GM19467 (cell line): ENCODE measurements around the gene RCOR1.

ENCODE experiments used
- ATAC-seq: cut with Tn5 transposase; IDR thresholded peaks from one replicate; pipeline ENCODE4 v1.9.1; 2021; ENCODE audit warnings: mild to moderate bottlenecking, moderate library complexity; ENCODE audit not compliant: unreplicated experiment

Gene RCOR1

GRCh38 chr14:102668291-102668873, 75.9 kb downstream of the RCOR1 start:
- ATAC-seq: no peak

- ATAC-seq: no peak
Measured at GRCh38 chr14:102671410-102671809, 79.0 kb downstream of the RCOR1 start.

GRCh38 chr14:102672410-102672960, 80.0 kb downstream of the RCOR1 start:
- ATAC-seq: no peak

GRCh38 chr14:102675396-102675795, 82.9 kb downstream of the RCOR1 start:
- ATAC-seq: no peak

- no peak for ATAC-seq
Measured at GRCh38 chr14:102678394-102678793, 85.9 kb downstream of the RCOR1 start.

- ATAC-seq: no peak
Measured at GRCh38 chr14:102683399-102684297, 91.2 kb downstream of the RCOR1 start.

- no peak for ATAC-seq
Measured at GRCh38 chr14:102684298-102684663, 91.8 kb downstream of the RCOR1 start.

GRCh38 chr14:102686196-102686801, 93.8 kb downstream of the RCOR1 start:
- no peak for ATAC-seq

GRCh38 chr14:102688290-102688689, 95.8 kb downstream of the RCOR1 start:
- no peak for ATAC-seq

- no peak for ATAC-seq
Measured at GRCh38 chr14:102690509-102691286, 98.2 kb downstream of the RCOR1 start.

- no peak for ATAC-seq
Measured at GRCh38 chr14:102691763-102692162, 99.3 kb downstream of the RCOR1 start.

- no peak for ATAC-seq
Measured at GRCh38 chr14:102692334-102692733, 99.9 kb downstream of the RCOR1 start.

GRCh38 chr14:102693006-102693755, 100.7 kb downstream of the RCOR1 start:
- no peak for ATAC-seq

GRCh38 chr14:102694530-102695166, 102.2 kb downstream of the RCOR1 start:
- ATAC-seq: no peak

GRCh38 chr14:102695167-102695555, 102.7 kb downstream of the RCOR1 start:
- ATAC-seq: no peak

- ATAC-seq: no peak
Measured at GRCh38 chr14:102696332-102696731, 103.9 kb downstream of the RCOR1 start.

GRCh38 chr14:102696856-102697495, 104.5 kb downstream of the RCOR1 start:
- no peak for ATAC-seq

GRCh38 chr14:102697501-102697900, 105.1 kb downstream of the RCOR1 start:
- ATAC-seq: no peak

- no peak for ATAC-seq
Measured at GRCh38 chr14:102699416-102700110, 107.1 kb downstream of the RCOR1 start.
